ENCODE measurements around the gene NHLRC2. TPM values are rescaled to one million over a fixed set of nuclear protein-coding genes. Genes with fewer than 3 reads are reported as not detected.

The NHLRC2 gene
- total RNA-seq, 4 donors from 2014 or later: 47.1 to 66.7 (median 56.2) TPM

DNA sequence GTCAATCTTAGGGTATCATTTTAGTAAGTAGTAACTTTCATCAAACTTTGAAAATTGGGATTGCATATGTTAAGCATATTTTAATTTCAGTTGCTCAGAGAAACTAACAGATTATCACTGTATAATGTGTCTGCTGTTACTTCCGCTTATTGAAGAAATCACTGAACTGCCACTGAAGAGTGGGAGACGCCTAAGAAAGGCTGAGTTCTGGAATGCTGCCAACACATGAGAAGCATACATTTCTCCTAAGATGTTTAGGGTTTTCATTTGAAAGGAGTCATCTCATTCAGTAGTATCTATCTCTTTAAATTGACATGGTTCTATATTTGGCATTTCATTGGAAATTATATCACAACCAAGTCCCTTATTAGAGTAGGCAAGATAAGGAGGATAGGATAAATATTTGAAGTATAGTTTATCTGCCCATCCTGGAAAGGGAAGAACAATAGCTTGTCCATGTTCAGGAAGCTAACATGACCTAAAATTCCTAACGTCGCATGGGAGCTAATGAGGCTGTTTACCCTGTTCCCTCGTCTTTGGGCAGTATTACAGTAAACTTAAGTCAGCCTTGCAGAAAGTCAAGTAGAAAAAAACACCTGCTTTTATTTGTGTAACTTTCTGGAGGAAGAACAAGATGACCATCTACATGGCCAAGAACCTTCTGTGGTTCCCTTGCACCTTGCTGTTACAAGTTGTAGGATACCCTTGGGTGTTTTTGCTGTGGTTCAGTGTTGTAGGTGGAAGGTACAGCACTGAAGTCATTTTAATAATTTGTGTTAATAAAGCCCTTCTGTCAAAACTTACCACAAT, 67.3 kb downstream of the NHLRC2 start:
- no peak overlapping the region for H3K4me3 ChIP-seq (replicated peaks in 1 of 3)
- TF ChIP-seq POLR2A (IDR thresholded peaks at IDR 0.05): no peak
- TF ChIP-seq, protein P1, sequence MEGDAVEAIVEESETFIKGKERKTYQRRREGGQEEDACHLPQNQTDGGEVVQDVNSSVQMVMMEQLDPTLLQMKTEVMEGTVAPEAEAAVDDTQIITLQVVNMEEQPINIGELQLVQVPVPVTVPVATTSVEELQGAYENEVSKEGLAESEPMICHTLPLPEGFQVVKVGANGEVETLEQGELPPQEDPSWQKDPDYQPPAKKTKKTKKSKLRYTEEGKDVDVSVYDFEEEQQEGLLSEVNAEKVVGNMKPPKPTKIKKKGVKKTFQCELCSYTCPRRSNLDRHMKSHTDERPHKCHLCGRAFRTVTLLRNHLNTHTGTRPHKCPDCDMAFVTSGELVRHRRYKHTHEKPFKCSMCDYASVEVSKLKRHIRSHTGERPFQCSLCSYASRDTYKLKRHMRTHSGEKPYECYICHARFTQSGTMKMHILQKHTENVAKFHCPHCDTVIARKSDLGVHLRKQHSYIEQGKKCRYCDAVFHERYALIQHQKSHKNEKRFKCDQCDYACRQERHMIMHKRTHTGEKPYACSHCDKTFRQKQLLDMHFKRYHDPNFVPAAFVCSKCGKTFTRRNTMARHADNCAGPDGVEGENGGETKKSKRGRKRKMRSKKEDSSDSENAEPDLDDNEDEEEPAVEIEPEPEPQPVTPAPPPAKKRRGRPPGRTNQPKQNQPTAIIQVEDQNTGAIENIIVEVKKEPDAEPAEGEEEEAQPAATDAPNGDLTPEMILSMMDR (IDR thresholded peaks at IDR 0.05): no peak
- H3K4me1 ChIP-seq: no peaks in the 10 kb centered on the region
- H3K36me3 ChIP-seq: no peaks in the 10 kb centered on the region
- intact Hi-C loops (cut with DNase I): no loop called here
- WGBS, 2 donors: 44 to 63% methylated on average over 5 of the region's 5 CpGs
- H3K27me3 ChIP-seq: no peaks in the 10 kb centered on the region
- no peak for DNase-seq
- H3K27ac ChIP-seq: no peak overlapping the region
- no peaks in the 10 kb centered on the region for H3K9me3 ChIP-seq

DNA sequence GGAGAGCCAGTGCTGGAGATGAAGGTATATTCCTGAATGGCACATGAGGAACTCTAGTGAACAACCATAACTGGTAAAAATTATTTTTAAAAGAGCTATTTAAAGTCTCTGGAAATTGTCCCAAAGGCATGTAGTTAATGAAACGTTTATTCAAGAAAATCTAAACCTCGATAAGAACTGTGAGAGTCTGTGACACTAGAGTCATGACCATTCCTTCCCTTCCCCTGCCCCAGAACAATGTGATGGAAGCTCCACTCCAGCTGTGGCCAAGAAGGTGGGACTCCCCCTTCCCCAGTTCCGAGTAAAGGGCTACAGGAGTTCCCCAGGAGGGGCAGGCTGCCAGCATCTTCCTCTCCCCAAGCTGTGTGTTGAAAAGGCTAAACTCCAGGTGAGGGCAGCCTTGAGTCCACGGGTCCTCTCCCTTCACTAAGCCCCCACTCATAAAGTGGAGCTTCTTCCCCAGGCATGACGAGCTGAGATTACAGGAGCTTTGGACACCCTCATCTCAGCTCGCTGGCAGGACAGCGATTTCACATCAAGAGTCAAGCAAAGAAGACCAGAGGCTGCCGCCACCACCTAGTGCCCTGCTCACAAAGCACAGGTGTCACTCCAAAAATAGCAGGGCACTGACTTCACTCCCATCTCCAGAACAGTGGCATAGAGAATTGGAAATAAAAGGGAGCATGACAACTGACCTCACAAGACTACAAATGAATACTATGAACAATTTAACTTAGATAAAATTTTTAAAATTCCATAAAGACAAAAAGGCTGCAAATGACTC, 68.5 kb downstream of the NHLRC2 start:
- no peaks in the 10 kb centered on the region for H3K36me3 ChIP-seq
- 31 to 35% methylated on average over 8 of the region's 8 CpGs for WGBS, 2 donors
- H3K27me3 ChIP-seq: no peaks in the 10 kb centered on the region
- H3K27ac ChIP-seq: no peak overlapping the region
- H3K4me1 ChIP-seq: no peaks in the 10 kb centered on the region
- TF ChIP-seq, protein P1 (IDR thresholded peaks at IDR 0.05): no peak
- peak; percentile 6 to 18 for DNase-seq
- no peaks in the 10 kb centered on the region for H3K9me3 ChIP-seq
- no peak overlapping the region for H3K4me3 ChIP-seq (replicated peaks in 1 of 3)
- intact Hi-C loops (cut with DNase I): no loop called here

DNA sequence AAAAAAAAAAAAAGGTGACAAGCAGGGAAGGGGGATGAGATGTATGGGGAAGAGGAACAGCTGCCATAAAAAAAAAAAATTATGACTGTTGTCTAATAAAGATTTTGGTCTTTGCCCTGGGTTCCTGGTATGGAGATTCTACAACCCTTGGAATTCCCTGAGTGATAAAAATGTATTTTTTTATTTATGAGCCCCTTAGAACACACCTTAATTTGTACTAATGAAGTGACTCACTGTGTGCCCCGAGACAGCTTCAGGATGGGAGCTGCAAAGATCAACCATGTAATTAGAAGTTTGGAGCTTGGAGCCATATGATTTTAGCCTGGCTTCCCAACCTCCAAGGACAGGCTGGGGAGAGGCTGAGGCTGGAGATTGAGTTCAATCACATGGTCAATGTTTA, 69.7 kb downstream of the NHLRC2 start:
- Histone ChIP-seq H3K27me3 (no peaks in the 10 kb centered on the region), H3K27ac (no peak overlapping the region), H3K4me3 (replicated peaks in 1 of 3) (no peak overlapping the region), H3K4me1 (peaks cover 2 to 3% of the 10 kb centered on the region in 2 donors), H3K36me3 (no peaks in the 10 kb centered on the region), H3K9me3 (no peaks in the 10 kb centered on the region)
- WGBS, 2 donors: 100% methylated on average over 1 of the region's 1 CpG
- TF ChIP-seq, protein P1 (IDR thresholded peaks at IDR 0.05): no peak
- TF ChIP-seq POLR2A (IDR thresholded peaks at IDR 0.05): no peak
- intact Hi-C loops (cut with DNase I): no loop called here
- DNase-seq: no peak

DNA sequence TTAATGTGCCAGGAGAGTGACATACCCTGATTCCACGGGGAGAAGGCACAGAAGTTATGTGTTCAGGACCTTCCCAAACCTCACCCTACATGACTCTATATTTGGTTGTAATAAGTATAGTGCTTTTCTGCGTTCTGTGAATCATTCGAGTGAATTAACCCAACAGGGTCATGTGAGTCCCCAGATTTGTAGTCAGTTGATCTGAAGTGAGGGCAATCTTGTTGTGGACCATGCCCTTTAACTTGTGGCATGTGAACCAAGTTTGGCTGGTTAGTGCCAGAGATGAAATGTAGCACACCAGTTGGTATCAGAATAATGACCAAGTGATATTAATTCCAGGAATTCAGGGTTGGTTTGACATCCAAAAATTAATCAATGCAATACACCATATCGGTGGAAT, 70.2 kb downstream of the NHLRC2 start:
- Histone ChIP-seq H3K4me1 (peaks cover 6 to 8% of the 10 kb centered on the region in 2 donors), H3K36me3 (no peaks in the 10 kb centered on the region), H3K27ac (no peak overlapping the region), H3K4me3 (replicated peaks in 1 of 3) (no peak overlapping the region), H3K27me3 (no peaks in the 10 kb centered on the region), H3K9me3 (no peaks in the 10 kb centered on the region)
- intact Hi-C loops (cut with DNase I): no loop called here
- WGBS, 2 donors: 86 to 100% methylated on average over 4 of the region's 4 CpGs
- TF ChIP-seq, protein P1 (IDR thresholded peaks at IDR 0.05): no peak
- TF ChIP-seq POLR2A (IDR thresholded peaks at IDR 0.05): no peak
- DNase-seq: no peak

DNA sequence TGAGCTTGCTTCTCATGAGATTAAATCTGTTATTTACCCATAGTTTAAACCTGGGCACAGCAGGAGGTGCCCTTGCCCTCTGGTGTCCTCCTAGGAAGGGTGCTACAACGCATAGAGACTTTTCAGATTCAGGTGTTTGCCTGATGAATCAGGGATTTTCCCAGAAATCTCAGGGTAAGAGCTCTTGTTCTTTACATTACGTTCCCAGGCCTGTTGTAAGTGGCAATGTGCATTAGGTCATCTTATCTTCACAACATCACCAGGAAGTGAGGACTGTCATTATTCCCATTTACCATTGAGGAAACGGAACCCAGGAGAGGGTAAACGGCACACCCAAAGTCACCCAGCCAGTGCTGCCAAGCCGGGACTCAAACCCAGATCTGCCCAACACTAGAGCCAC, 73.0 kb downstream of the NHLRC2 start:
- TF ChIP-seq POLR2A (IDR thresholded peaks at IDR 0.05): no peak
- intact Hi-C loops (cut with DNase I): no loop called here
- Histone ChIP-seq H3K36me3 (no peaks in the 10 kb centered on the region), H3K4me1 (peaks cover 13 to 14% of the 10 kb centered on the region in 2 donors), H3K27me3 (no peaks in the 10 kb centered on the region), H3K27ac (no peak overlapping the region), H3K4me3 (replicated peaks in 1 of 3) (no peak overlapping the region), H3K9me3 (no peaks in the 10 kb centered on the region)
- 84 to 93% methylated on average over 5 of the region's 5 CpGs for WGBS, 2 donors
- no peak for DNase-seq

All from thyroid gland (tissue), 4 donors.